NK-92 (cell line): ENCODE data around the gene ATAD3C.
A peak's percentile ranks its signal among the peaks of the same experiment; 100 is the strongest.
"Not testable (repeated sequence)": the region's sequence is repeated elsewhere in the genome, so short reads cannot be mapped to it uniquely, and the experiment has no call there.

Experiments used
- DNase-seq: peaks from one replicate; lab custom pipeline; 2025; ENCODE audit not compliant: unreplicated experiment; lab: John Stamatoyannopoulos, UW

The ATAD3C gene

GRCh38 chr1:1504777-1505365 is 55.4 kb downstream of the ATAD3C start:
- not testable (repeated sequence) for DNase-seq

DNA sequence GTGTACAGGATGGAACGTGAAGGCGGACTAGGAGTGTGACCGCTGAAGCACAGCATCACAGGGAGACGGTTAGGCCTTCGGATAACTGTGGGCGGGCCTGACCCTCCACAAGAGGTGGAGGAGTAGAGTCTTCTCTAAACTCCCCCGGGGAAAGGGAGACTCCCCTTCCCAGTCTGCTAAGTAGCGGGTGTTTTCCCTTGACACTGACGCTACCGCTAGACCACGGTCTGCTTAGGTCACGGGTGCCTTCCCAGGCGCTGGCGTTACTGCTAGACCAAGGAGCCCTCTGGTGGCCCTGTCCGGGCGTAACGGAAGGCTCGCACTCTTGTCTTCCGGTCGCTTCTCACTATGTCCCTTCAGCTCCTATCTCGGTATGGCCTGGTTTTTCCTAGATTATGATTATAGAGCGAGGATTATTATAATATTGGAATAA is 55.9 kb downstream of the ATAD3C start:
- not testable (repeated sequence) for DNase-seq

GRCh38 chr1:1505801-1506200 is 56.3 kb downstream of the ATAD3C start:
- DNase-seq, result not testable (repeated sequence)

GRCh38 chr1:1507305-1507704 is 57.8 kb downstream of the ATAD3C start:
- DNase-seq, result no peak

- not testable (repeated sequence) for DNase-seq
These were observed 59.4 kb downstream of the ATAD3C start for GRCh38 chr1:1508775-1509464.

GRCh38 chr1:1509465-1509850 is 60.0 kb downstream of the ATAD3C start:
- not testable (repeated sequence) for DNase-seq

GRCh38 chr1:1510912-1511532 is 61.5 kb downstream of the ATAD3C start:
- DNase-seq, result no peak

- DNase-seq, result peak; percentile 61
These were observed 62.2 kb downstream of the ATAD3C start, which contains the start of gene ATAD3A for GRCh38 chr1:1511533-1512285. ATAD3A (plus strand) TSS chr1:1512162; CDS start chr1:1512269, 107 bp downstream.

- DNase-seq, result not testable (repeated sequence)
These were observed 62.9 kb downstream of the ATAD3C start for GRCh38 chr1:1512425-1512824.

GRCh38 chr1:1513675-1514074 is 64.2 kb downstream of the ATAD3C start:
- not testable (repeated sequence) for DNase-seq

- DNase-seq, result not testable (repeated sequence)
These were observed 64.9 kb downstream of the ATAD3C start for GRCh38 chr1:1514376-1514775.

- not testable (repeated sequence) for DNase-seq
These were observed 67.4 kb downstream of the ATAD3C start for GRCh38 chr1:1516923-1517322.

DNA sequence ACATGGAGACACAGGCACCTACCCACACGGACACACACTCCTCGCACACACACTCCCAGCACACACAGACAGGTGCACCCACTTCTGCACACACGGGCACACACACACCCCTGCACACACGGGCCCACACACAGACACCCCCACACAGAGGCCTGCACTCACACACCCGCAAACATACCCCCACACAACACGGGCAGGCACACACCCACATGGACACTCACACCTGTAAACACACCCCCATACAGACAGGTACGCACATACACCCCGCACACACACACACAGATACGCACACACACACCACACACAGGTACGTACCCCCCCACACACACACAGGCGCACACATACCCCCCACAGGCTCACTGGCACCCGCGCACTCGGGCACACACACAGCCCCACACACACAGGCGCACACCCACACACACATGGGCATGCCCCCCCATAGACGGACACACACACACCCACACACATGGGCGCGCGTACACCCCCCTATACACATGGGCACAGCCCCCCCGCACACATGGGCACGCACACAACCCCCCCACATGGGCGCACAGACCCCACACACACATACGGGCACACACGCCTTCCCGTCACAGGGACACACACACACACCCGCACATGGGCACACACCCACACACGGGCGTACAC is 68.6 kb downstream of the ATAD3C start:
- DNase-seq, result no peak

GRCh38 chr1:1518621-1519007 is 69.1 kb downstream of the ATAD3C start:
- not testable (repeated sequence) for DNase-seq
